Left ventricle myocardium inferior (tissue), 1 donor: ENCODE measurements around the gene SEZ6L. TPM values are rescaled to one million over a fixed set of nuclear protein-coding genes. Genes with fewer than 3 reads are reported as not detected.
"Not testable (repeated sequence)": the region's sequence is repeated elsewhere in the genome, so short reads cannot be mapped to it uniquely, and the experiment has no call there.

Experiments
- DNase-seq: peaks from one replicate; pipeline ENCODE4 v3.0.0-alpha.2; 2020
- H3K27ac ChIP-seq: fragments of 200-600 bp; replicated peaks from 2 replicates; pipeline ENCODE4 v1.8.0; 2021
- H3K27me3 ChIP-seq: fragments of 200-600 bp; 2 replicates; pipeline ENCODE4 v1.8.0; 2021; ENCODE audit warnings: low read depth
- H3K36me3 ChIP-seq: fragments of 200-600 bp; 2 replicates; pipeline ENCODE4 v1.8.0; 2021
- H3K4me1 ChIP-seq: fragments of 200-600 bp; 2 replicates; pipeline ENCODE4 v1.8.0; 2021
- H3K4me3 ChIP-seq: fragments of 200-600 bp; 2 replicates; pipeline ENCODE4 v1.8.0; 2021; ENCODE audit warnings: mild to moderate bottlenecking, moderate library complexity
- H3K9me3 ChIP-seq: fragments of 200-600 bp; replicated peaks from 2 replicates; pipeline ENCODE4 v1.8.0; 2021
- CTCF ChIP-seq: fragments of 200-600 bp; IDR thresholded peaks from 2 replicates; pipeline ENCODE4 v1.8.0; 2021; ENCODE audit warnings: antibody characterized with exemption, mild to moderate bottlenecking, borderline replicate concordance
- intact Hi-C: fragments of 100-400 bp; cut with micrococcal nuclease; formaldehyde crosslinking; loops from one replicate; pipeline ENCODE4 v1.11.0; 2022
- total RNA-seq: library from RNA; stranded (reverse); fragmentation: NEBNext Ultra II Directional; extraction: Animal tissue kit (Norgen Biotek cat#: 25700); gene quantifications from one replicate; pipeline ENCODE4 v1.2.1, GENCODE V29; 2021
- donor health status: DM: no; HTN: yes; CAD: no; lungs with severe emphysema.

SEZ6L gene
- total RNA-seq, 1 donor from 2014 or later, result 0.16 TPM

GRCh38 chr22:26404851-26405421 is 235.7 kb downstream of the SEZ6L start:
- peaks cover 68% of the 10 kb centered on the region for H3K27me3 ChIP-seq

GRCh38 chr22:26406118-26406517 is 236.9 kb downstream of the SEZ6L start:
- no peak for TF ChIP-seq CTCF
- H3K27me3 ChIP-seq, result peaks cover 80% of the 10 kb centered on the region
- intact Hi-C loops, result no loop called here

More at GRCh38 chr22:26404851-26405421, 235.7 kb downstream of the SEZ6L start:
- intact Hi-C loops, result no loop called here
- Histone ChIP-seq H3K9me3 (no peaks in the 10 kb centered on the region), H3K36me3 (no peaks in the 10 kb centered on the region), H3K4me3 (no peak overlapping the region), H3K27ac (no peak overlapping the region), H3K4me1 (peaks cover 9% of the 10 kb centered on the region)
- DNase-seq, result no peak
- TF ChIP-seq CTCF, result no peak

GRCh38 chr22:26408562-26409220 is 239.4 kb downstream of the SEZ6L start:
- H3K4me3 ChIP-seq, intact Hi-C loops, DNase-seq, H3K4me1 ChIP-seq, H3K27ac ChIP-seq, H3K9me3 ChIP-seq, H3K36me3 ChIP-seq: not testable (repeated sequence)
- H3K27me3 ChIP-seq, result peaks cover 87% of the 10 kb centered on the region

More at GRCh38 chr22:26406118-26406517, 236.9 kb downstream of the SEZ6L start:
- no peak overlapping the region for H3K4me3 ChIP-seq
- H3K9me3 ChIP-seq, result no peaks in the 10 kb centered on the region
- no peak overlapping the region for H3K27ac ChIP-seq
- no peak for DNase-seq
- peaks cover 9% of the 10 kb centered on the region for H3K4me1 ChIP-seq
- H3K36me3 ChIP-seq, result no peaks in the 10 kb centered on the region

DNA sequence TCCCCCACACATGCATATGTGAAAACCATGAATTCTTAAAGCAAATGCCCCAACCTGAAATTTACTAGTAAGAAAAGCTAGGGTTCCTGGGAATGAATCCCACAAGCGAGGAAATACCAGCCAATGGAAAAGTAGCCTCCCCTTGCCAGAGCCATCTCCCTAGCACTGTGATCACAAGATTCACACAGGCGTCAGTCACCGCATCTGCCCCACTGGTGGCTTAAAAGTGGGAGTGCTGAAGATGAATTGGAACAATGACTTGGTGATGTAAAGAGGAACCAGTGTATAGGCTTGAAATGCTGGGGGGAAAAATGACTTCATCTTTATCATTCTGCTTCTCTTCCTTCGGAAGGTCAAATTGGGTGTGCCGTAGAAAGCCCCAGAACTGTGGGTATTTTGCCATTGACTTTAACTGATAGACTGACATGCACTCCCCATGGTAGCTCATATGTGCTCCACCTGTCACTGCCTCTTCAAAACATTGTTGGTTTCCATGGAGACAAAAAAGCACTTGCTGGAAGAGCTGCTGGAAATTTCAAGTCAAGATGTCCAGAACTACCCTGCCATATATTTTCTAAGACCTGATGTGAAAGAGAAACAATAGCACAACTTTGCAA is 240.6 kb downstream of the SEZ6L start:
- no peak for TF ChIP-seq CTCF
- no peak overlapping the region for H3K27ac ChIP-seq
- intact Hi-C loops, result no loop called here
- DNase-seq, result no peak
- no peaks in the 10 kb centered on the region for H3K36me3 ChIP-seq
- peaks cover 7% of the 10 kb centered on the region for H3K4me1 ChIP-seq
- H3K27me3 ChIP-seq, result peaks cover 93% of the 10 kb centered on the region
- H3K9me3 ChIP-seq, result no peaks in the 10 kb centered on the region
- H3K4me3 ChIP-seq, result no peak overlapping the region

GRCh38 chr22:26410386-26410785 is 241.1 kb downstream of the SEZ6L start:
- no peak for TF ChIP-seq CTCF

GRCh38 chr22:26414347-26414746 is 245.1 kb downstream of the SEZ6L start:
- no peak for DNase-seq
- no peaks in the 10 kb centered on the region for H3K36me3 ChIP-seq
- no peak overlapping the region for H3K4me3 ChIP-seq
- H3K27ac ChIP-seq, result no peak overlapping the region
- peaks cover 98% of the 10 kb centered on the region for H3K27me3 ChIP-seq
- intact Hi-C loops, result no loop called here
- H3K4me1 ChIP-seq, result no peaks in the 10 kb centered on the region
- no peaks in the 10 kb centered on the region for H3K9me3 ChIP-seq
- no peak for TF ChIP-seq CTCF

More at GRCh38 chr22:26410386-26410785, 241.1 kb downstream of the SEZ6L start:
- intact Hi-C loops, result no loop called here
- Histone ChIP-seq H3K9me3 (no peaks in the 10 kb centered on the region), H3K27me3 (peaks cover 95% of the 10 kb centered on the region), H3K4me1 (peaks cover 1% of the 10 kb centered on the region), H3K4me3 (no peak overlapping the region), H3K27ac (no peak overlapping the region), H3K36me3 (no peaks in the 10 kb centered on the region)
- no peak for DNase-seq
